Measurements from ENCODE around the gene FBRS. TPM values are rescaled to one million over a fixed set of nuclear protein-coding genes. Genes with fewer than 3 reads are reported as not detected.

The FBRS gene
- total RNA-seq, 1 experiment from 2014 or later = 16.8 TPM

DNA sequence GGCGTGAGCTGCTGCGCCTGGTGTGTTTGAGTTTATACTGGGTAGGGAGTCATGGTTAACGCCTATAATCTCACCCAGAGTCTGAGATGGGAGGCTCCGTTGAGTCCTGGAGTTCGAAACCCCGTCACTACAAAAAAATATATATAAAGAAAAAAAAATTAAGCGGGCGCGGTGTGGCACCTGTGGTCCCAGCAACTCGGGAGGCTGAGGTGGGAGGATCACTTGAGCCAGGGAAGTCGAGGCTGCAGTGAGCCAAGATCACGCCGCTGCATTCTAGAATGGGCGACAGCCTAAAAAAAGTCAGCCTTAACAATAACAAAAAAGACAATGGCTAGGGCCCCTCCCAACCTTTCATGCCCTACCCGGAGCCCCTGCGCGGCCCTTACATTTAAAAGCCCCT is 24.7 kb upstream of the FBRS start:
- H2AK5ac ChIP-seq (ENCODE audit: insufficient read length, low read length) = no peak overlapping the region
- WGBS (ENCODE audit: extremely low coverage, insufficient read length, low lambda C conversion rate) = no CpG with 5 or more reads among the region's 17 CpGs

More for the DNA sequence above, 24.7 kb upstream of the FBRS start:
- Histone ChIP-seq H3K4ac (ENCODE audit: low read depth, low read length) (no peak overlapping the region; the same call in 1 of the 2 replicates), H3K79me2 (ENCODE audit: insufficient read depth, low read length) (no peaks in the 10 kb centered on the region), H3T11ph (ENCODE audit: low read length) (no peak overlapping the region), H3K23ac (ENCODE audit: insufficient read length, low read depth, low read length) (no peak overlapping the region), H3K9me3 (ENCODE audit: control insufficient read depth, low read depth, low read length) (no peaks in the 10 kb centered on the region), H3K23me2 (ENCODE audit: insufficient read length, low read depth, low read length, poor library complexity, severe bottlenecking) (no peaks in the 10 kb centered on the region), H3K4me1 (ENCODE audit: insufficient read depth, low read length) (no peaks in the 10 kb centered on the region), H4K91ac (ENCODE audit: insufficient read length, low read depth, low read length) (no peak overlapping the region), H2BK120ac (ENCODE audit: low read depth, low read length, poor library complexity, severe bottlenecking) (peak overlapping the region; percentile 39), H2BK5ac (ENCODE audit: insufficient read length, low read length) (no peak overlapping the region), H3K27me3 (ENCODE audit: insufficient read depth, low read length) (no peaks in the 10 kb centered on the region), H3K14ac (ENCODE audit: insufficient read depth, low read length) (no peak overlapping the region), H2BK15ac (ENCODE audit: low read depth, low read length) (no peak overlapping the region), H4K5ac (ENCODE audit: insufficient read length, low read depth, low read length) (no peak overlapping the region), H2AFZ (ENCODE audit: low read length) (no peak overlapping the region), H3K18ac (ENCODE audit: insufficient read length, low read depth, low read length) (no peak overlapping the region), H4K20me1 (ENCODE audit: control insufficient read depth, insufficient read depth, insufficient read length) (no peaks in the 10 kb centered on the region), H3K4me2 (ENCODE audit: insufficient read depth, insufficient read length, low read length) (peak overlapping the region; percentile 38), H2BK12ac (ENCODE audit: insufficient read length, low read depth, low read length) (no peak overlapping the region), H3K79me1 (ENCODE audit: insufficient read depth, low read depth, low read length, poor library complexity, severe bottlenecking) (no peaks in the 10 kb centered on the region), H3K27ac (ENCODE audit: insufficient read length, low read depth, low read length) (no peak overlapping the region), H4K8ac (replicated peaks; ENCODE audit: insufficient read length, low read depth, low read length) (no peak overlapping the region), H2BK20ac (ENCODE audit: low read depth, low read length, poor library complexity, severe bottlenecking) (no peak overlapping the region), H3K56ac (ENCODE audit: insufficient read length, low read depth, low read length) (no peak overlapping the region), H3K9ac (ENCODE audit: extremely low read depth, insufficient read length, low read length) (no peak overlapping the region)
- no peak for DNase-seq
- TF ChIP-seq, protein P1, sequence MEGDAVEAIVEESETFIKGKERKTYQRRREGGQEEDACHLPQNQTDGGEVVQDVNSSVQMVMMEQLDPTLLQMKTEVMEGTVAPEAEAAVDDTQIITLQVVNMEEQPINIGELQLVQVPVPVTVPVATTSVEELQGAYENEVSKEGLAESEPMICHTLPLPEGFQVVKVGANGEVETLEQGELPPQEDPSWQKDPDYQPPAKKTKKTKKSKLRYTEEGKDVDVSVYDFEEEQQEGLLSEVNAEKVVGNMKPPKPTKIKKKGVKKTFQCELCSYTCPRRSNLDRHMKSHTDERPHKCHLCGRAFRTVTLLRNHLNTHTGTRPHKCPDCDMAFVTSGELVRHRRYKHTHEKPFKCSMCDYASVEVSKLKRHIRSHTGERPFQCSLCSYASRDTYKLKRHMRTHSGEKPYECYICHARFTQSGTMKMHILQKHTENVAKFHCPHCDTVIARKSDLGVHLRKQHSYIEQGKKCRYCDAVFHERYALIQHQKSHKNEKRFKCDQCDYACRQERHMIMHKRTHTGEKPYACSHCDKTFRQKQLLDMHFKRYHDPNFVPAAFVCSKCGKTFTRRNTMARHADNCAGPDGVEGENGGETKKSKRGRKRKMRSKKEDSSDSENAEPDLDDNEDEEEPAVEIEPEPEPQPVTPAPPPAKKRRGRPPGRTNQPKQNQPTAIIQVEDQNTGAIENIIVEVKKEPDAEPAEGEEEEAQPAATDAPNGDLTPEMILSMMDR (conservative IDR thresholded peaks at IDR 0.05) = no peak
- no peaks in the 10 kb centered on the region for H3K9me3 Mint-ChIP-seq
- peaks cover 8% of the 10 kb centered on the region in 2 experiments for H3K4me1 Mint-ChIP-seq
- H3K4me3 Mint-ChIP-seq = peak overlapping the region; percentile 92 to 94
- H3K27ac Mint-ChIP-seq = no peak overlapping the region
- no peaks in the 10 kb centered on the region; a peak in 1 of 7 replicates for H3K36me3 Mint-ChIP-seq (ENCODE audit: insufficient read depth in 1 of 3, low read depth in 3 of 3)
- H3K27me3 Mint-ChIP-seq (ENCODE audit: low read depth) = peaks cover 10% of the 10 kb centered on the region

Measured in H9 (cell line).